Endothelial cell of umbilical vein (primary cell): ENCODE data around the gene JAKMIP1. TPM values are rescaled to one million over a fixed set of nuclear protein-coding genes. Genes with fewer than 3 reads are reported as not detected.

Experiments
- BruUV-seq: library from RNA; stranded (reverse); fragments of 400-500 nt; replicated peaks from 2 replicates; lab custom pipeline; 2021; lab: Mats Ljungman, UMichigan
- CTCF ChIA-PET: fragments of 300-600, 350-600 bp; sonication (Branson Sonifier 250); formaldehyde crosslinking; loops from one replicate; lab custom pipeline; 2021; ENCODE audit warnings: antibody characterized with exemption, inconsistent platforms; lab: Charles Lee
- POLR2A ChIA-PET: fragments of 300-600, 350-600 bp; sonication (Branson Sonifier 250); formaldehyde crosslinking; loops from one replicate; lab custom pipeline; 2021; ENCODE audit warnings: antibody characterized with exemption, inconsistent platforms; lab: Charles Lee
- DNase-seq: peaks from one replicate; pipeline ENCODE4 v3.0.0-alpha.2; 2011; ENCODE audit warnings: low read depth, low spot score
- FAIRE-seq: peaks from 2 replicates; lab custom pipeline; 2011; peaks lifted over from hg19 to GRCh38; lab: Jason Lieb, UNC
- H2AFZ ChIP-seq: 2 replicates; pipeline ENCODE4 v1.6.0; 2012; ENCODE audit warnings: low read depth, low read length, control low read depth, inconsistent platforms
- H3K27ac ChIP-seq: 2 replicates; pipeline ENCODE4 v1.5.1; 2011; ENCODE audit warnings: low read depth, mild to moderate bottlenecking, control low read depth, low read length, moderate library complexity; ENCODE audit not compliant: insufficient read depth
- H3K27me3 ChIP-seq, 2 experiments: 2 replicates each; pipeline versions ENCODE4 v1.6.0 to v1.6.1; 2011; ENCODE audit warnings: low read length in 2 of 2, mixed read lengths in 1 of 2; ENCODE audit not compliant: control insufficient read depth in 2 of 2, insufficient read depth in 2 of 2
- H3K36me3 ChIP-seq, 2 experiments: 2 replicates in 1 of 2; 3 replicates in 1 of 2; pipeline ENCODE4 v1.5.1; 2011; ENCODE audit warnings: low read length in 2 of 2, mild to moderate bottlenecking in 1 of 2, moderate library complexity in 1 of 2; ENCODE audit not compliant: control insufficient read depth in 2 of 2, insufficient read depth in 2 of 2; ENCODE audit errors: extremely low read depth in 1 of 2
- H3K4me1 ChIP-seq: 3 replicates; pipeline ENCODE4 v1.5.1; 2011; ENCODE audit warnings: mild to moderate bottlenecking, low read length; ENCODE audit not compliant: control insufficient read depth, insufficient read depth; ENCODE audit errors: extremely low read depth
- H3K4me2 ChIP-seq: 2 replicates; pipeline ENCODE4 v1.6.1; 2011; ENCODE audit warnings: low read length, control low read depth, mixed read lengths; ENCODE audit not compliant: insufficient read depth
- H3K4me3 ChIP-seq, 3 experiments: fragments of 200-600 bp in 1 of 3; sonication (generic), shearing (Covaris generic) in 1 of 3; replicated peaks in 1 of 3; 2 replicates each; pipeline ENCODE4 v1.5.1; 2011 to 2016; ENCODE audit warnings: control low read depth in 3 of 3, low read length in 3 of 3, mild to moderate bottlenecking in 2 of 3, inconsistent platforms in 1 of 3, low read depth in 1 of 3, moderate library complexity in 1 of 3; ENCODE audit not compliant: insufficient read depth in 1 of 3
- H3K79me2 ChIP-seq: 2 replicates; pipeline ENCODE4 v1.6.0; 2012; ENCODE audit warnings: low read length, inconsistent platforms; ENCODE audit not compliant: control insufficient read depth, insufficient read depth
- H3K9ac ChIP-seq: replicated peaks from 2 replicates; pipeline ENCODE3; 2011; ENCODE audit warnings: low read length, control low read depth; ENCODE audit not compliant: insufficient read depth; ENCODE audit errors: extremely low read depth
- H3K9me1 ChIP-seq: replicated peaks from 3 replicates; pipeline ENCODE4 v1.6.0; 2011; ENCODE audit warnings: mild to moderate bottlenecking, low read length; ENCODE audit not compliant: control insufficient read depth, insufficient read depth; ENCODE audit errors: extremely low read depth
- H3K9me3 ChIP-seq: replicated peaks from 2 replicates; pipeline ENCODE4 v1.5.1; 2012; ENCODE audit warnings: low read length, inconsistent platforms; ENCODE audit not compliant: control insufficient read depth, insufficient read depth
- H4K20me1 ChIP-seq: replicated peaks from 2 replicates; pipeline ENCODE3; 2011; ENCODE audit warnings: mild to moderate bottlenecking, low read length; ENCODE audit not compliant: control insufficient read depth, insufficient read depth; ENCODE audit errors: extremely low read depth
- CTCF ChIP-seq, 2 donors: IDR thresholded peaks; 1 replicate in 1 of 2; 2 replicates in 1 of 2; pipeline ENCODE4 v1.5.1; 2011; ENCODE audit warnings: low read length in 2 of 2, mild to moderate bottlenecking in 2 of 2, moderate library complexity in 2 of 2, control low read depth in 1 of 2, inconsistent platforms in 1 of 2, low read depth in 1 of 2; ENCODE audit not compliant: insufficient read depth in 1 of 2; ENCODE audit errors: extremely low read depth in 1 of 2
- EZH2 ChIP-seq: IDR thresholded peaks from 2 replicates; pipeline ENCODE4 v1.6.1; 2012; ENCODE audit warnings: borderline replicate concordance, low read depth, mild to moderate bottlenecking, moderate library complexity, low read length, inconsistent platforms; ENCODE audit not compliant: severe bottlenecking
- FOS ChIP-seq: IDR thresholded peaks from 2 replicates; pipeline ENCODE4 v1.6.1; 2011; ENCODE audit warnings: mild to moderate bottlenecking, low read length, moderate library complexity, borderline replicate concordance; ENCODE audit not compliant: insufficient read depth
- GATA2 ChIP-seq: IDR thresholded peaks from 2 replicates; pipeline ENCODE4 v1.7.0; 2011; ENCODE audit warnings: low read depth, mild to moderate bottlenecking, moderate library complexity, mixed read lengths, low read length; ENCODE audit not compliant: insufficient read length, insufficient read depth
- JUN ChIP-seq: IDR thresholded peaks from 2 replicates; pipeline ENCODE4 v1.6.1; 2011; ENCODE audit warnings: borderline replicate concordance, low read depth; ENCODE audit not compliant: insufficient read length, insufficient read depth
- MYC ChIP-seq: IDR thresholded peaks from one replicate; pipeline ENCODE4 v1.6.1; 2011; ENCODE audit warnings: mild to moderate bottlenecking, low read depth, low read length
- POLR2A ChIP-seq: IDR thresholded peaks from 2 replicates; pipeline ENCODE4 v1.6.1; 2012; ENCODE audit warnings: low read depth, mild to moderate bottlenecking, control low read depth, low read length
- POLR2AphosphoS5 ChIP-seq: IDR thresholded peaks from 2 replicates; pipeline ENCODE4 v1.6.1; 2012; ENCODE audit warnings: low read depth, mild to moderate bottlenecking, control low read depth, low read length, moderate library complexity; ENCODE audit not compliant: insufficient read depth
- dilution Hi-C: fragments of 300-500 bp; cut with MboI; formaldehyde crosslinking; loops from one replicate; pipeline ENCODE4 v1.15.0; 2019; ENCODE audit warnings: low sequenced_read_pairs; ENCODE audit not compliant: extremely low pct_ligation_motif_present
- intact Hi-C: fragments of 100-400 bp; cut with micrococcal nuclease; formaldehyde crosslinking; loops from one replicate; pipeline ENCODE4 v1.10.0; 2022
- polyA plus RNA-seq, 4 experiments: library from polyadenylated mRNA; depleted of rRNA in 3 of 4; stranded (reverse) in 3 of 4; unstranded in 1 of 4; fragments of >200 nt; gene quantifications; 2 replicates each; pipeline versions ENCODE4 v1.2.1 to v1.2.3, GENCODE V29; 2011 to 2012; ENCODE audit warnings: missing spikeins in 1 of 4
- total RNA-seq: library from RNA; stranded (reverse); gene quantifications from 2 replicates; pipeline ENCODE4 v1.2.3, GENCODE V29; 2021
- TF ChIP-seq, protein P1 (sequence below): IDR thresholded peaks from 2 replicates; pipeline ENCODE4 v1.6.1; 2011; ENCODE audit not compliant: insufficient read depth, insufficient read length

Gene JAKMIP1
- total and polyA plus RNA-seq, 2 donors (not counting 3 experiments of a cell fraction or from before 2014, with no cell fraction given) = not detected

DNA sequence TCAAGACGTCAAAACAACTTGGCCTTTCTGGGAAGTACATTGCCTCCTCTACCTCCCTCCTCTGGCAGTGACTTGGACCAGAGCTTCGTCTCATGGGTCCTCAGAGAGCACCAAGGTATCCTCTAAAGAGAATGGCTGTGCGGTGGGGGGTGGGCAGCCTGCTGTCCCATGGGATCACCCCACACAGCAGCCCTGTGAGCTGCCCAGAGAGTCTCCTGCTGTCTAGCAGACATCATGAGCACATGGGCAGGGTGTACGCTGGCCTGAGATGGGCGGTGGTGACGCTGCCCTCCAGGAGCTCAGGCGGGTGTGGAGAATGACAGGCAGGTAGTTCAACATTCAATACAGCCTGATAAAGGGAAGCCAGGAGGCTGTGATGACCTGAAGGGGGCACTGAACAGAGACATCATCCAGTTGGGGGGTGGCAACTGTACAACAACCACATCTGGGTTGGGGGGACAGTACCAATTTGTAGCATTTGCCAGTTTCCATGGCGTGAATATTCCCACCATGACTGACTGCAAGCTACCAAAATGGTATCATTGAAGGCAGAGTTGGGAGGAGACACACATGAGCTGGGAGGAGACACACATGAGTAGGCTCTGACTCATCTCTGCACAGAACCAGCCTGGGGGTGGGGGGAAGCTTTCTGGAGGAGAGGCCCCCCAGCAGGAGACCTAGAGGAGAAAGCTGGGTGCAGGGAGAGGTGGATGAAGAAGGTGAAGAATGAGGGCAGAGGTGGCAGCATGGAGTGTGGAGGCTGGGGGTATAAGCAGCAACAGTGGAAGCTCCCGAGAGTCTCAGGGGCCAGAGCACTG lies 218.0 kb downstream of the JAKMIP1 start:
- Histone ChIP-seq H3K36me3 (no peaks in the 10 kb centered on the region), H3K27me3 (no peaks in the 10 kb centered on the region), H3K9ac (no peak overlapping the region), H3K79me2 (no peaks in the 10 kb centered on the region), H4K20me1 (no peaks in the 10 kb centered on the region), H3K4me3 (no peak overlapping the region), H3K27ac (no peak overlapping the region), H3K4me2 (no peak overlapping the region), H3K9me1 (no peaks in the 10 kb centered on the region), H3K9me3 (no peaks in the 10 kb centered on the region), H3K4me1 (no peaks in the 10 kb centered on the region), H2AFZ (no peak overlapping the region)
- intact Hi-C loops = no loop called here
- POLR2A ChIA-PET = no interaction called here
- no peak for TF ChIP-seq EZH2
- TF ChIP-seq MYC = no peak
- TF ChIP-seq FOS = no peak
- TF ChIP-seq POLR2AphosphoS5 = no peak
- TF ChIP-seq JUN = no peak
- no peak for TF ChIP-seq POLR2A
- no peak for TF ChIP-seq CTCF (IDR thresholded peaks at IDR 0.05; ENCODE audit: extremely low read depth in 1 of 2, insufficient read depth in 1 of 2, low read depth in 1 of 2, low read length in 2 of 2)
- TF ChIP-seq, protein P1, sequence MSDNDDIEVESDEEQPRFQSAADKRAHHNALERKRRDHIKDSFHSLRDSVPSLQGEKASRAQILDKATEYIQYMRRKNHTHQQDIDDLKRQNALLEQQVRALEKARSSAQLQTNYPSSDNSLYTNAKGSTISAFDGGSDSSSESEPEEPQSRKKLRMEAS = no peak
- TF ChIP-seq GATA2 = no peak
- DNase-seq (no peak), FAIRE-seq (no peak)
- dilution Hi-C loops = no loop called here
- CTCF ChIA-PET = interaction anchor here (1.0 kb wide), 1 partner anchor 15 kb away, joined by 4 read pairs; no protein-coding TSS in a partner anchor
- no TSS peak for BruUV-seq
